ENCODE measurements around the gene HDAC11.
"Not testable (repeated sequence)": the region's sequence is repeated elsewhere in the genome, so short reads cannot be mapped to it uniquely, and the experiment has no call there.

HDAC11 gene, protein sequence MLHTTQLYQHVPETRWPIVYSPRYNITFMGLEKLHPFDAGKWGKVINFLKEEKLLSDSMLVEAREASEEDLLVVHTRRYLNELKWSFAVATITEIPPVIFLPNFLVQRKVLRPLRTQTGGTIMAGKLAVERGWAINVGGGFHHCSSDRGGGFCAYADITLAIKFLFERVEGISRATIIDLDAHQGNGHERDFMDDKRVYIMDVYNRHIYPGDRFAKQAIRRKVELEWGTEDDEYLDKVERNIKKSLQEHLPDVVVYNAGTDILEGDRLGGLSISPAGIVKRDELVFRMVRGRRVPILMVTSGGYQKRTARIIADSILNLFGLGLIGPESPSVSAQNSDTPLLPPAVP

DNA sequence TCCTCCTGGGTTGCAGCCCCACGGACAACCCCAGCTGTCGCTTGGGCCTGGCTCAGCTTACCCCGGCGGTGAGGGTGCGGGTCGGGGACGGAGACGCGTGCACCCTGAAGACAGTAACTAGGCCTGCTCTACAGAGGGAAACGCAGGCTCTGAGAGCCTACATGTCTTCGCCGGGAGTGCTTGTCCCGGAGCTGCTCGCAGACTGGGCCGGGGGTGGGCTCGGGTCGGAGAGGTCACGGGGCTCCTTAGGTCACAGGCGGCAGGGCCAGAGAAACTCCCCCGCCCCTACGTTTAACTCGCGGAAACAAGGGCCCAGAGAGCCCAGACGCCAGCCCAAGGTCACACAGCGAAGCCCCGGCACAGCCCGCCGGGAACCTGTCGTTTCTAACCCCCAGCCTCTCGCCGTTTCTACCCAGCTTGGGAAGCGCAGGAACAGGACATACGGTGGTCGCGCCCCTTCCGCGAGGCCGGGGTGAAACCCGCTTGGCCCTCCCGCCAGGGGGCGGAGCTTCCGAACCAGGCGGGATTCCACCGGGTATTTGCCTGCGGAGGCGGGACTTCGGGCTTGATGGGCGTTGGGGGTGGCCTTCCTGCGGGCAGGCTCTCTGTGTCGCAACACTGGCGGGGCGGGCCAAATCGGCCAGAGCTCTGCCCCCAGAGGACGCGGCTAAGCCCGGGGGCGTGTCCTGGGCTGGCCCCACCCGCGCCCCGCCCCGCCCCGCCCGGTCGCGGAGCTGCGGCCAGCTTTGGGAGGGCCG is at the start of gene HDAC11:
Gene HDAC11, plus strand, starts transcription at position 725 of the 758 bp plus-strand sequence. CDS start 42 bp downstream, outside the sequence.
- peak; percentile 90 for DNase-seq

DNA sequence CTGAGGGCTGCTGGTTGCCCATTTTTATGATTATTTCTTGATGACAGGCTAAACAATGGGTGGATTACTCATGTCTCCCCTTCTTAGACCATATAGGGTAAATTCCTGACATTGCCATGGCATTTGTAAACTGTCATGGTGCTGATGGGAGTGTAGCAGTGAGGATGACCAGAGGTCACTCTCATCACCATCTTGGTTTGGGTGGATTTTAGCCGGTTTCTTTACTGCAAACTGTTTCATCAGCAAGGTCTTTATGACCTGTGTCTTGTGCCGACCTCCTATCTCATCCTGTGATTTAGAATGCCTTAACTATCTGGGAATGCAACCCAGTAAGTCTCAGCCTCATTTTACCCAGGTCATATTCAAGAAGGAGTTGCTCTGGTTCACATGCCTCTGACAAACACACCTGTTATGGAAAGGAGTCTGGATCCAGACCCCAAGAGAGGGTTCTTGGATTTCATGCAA is 49.7 kb upstream of the HDAC11 start:
- DNase-seq, result not testable (repeated sequence)

DNA sequence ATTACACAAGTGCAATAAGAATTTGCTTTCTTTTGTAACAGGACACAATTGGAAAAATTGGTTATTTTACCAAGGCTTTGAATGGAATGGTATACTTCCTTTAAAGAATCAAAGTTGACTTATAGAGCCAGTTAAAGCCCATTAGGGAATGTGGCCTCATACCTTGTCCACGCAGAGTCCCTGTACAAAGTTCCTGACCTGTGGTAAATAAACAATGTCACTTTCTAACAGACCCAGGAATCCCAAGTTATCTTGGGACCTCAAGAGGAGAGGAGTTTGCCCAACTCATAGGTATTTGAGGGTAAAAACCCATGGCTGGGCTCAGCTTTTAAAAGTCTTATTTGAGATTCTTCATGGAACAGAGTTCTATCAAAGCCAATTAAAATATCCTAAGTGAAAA is 48.0 kb upstream of the HDAC11 start:
- no peak for DNase-seq

DNA sequence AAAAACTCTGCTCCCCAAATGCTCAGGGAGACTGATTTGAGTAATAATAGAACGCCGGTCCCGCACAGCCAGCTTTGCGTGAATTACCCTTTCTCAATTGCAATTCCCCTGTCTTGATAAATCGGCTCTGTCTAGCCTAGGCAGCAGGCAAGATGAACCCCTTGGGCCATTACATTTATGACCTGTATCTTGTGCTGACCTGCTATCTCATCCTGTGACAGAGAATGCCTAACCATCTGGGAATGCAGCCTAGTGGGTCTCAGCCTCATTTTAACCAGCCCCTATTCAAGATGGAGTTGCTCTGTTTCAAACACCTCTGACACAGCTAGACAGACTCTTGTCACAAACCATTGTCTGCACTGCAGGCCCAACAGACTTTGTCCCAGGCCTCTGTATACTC is 46.2 kb upstream of the HDAC11 start:
- no peak for DNase-seq

DNA sequence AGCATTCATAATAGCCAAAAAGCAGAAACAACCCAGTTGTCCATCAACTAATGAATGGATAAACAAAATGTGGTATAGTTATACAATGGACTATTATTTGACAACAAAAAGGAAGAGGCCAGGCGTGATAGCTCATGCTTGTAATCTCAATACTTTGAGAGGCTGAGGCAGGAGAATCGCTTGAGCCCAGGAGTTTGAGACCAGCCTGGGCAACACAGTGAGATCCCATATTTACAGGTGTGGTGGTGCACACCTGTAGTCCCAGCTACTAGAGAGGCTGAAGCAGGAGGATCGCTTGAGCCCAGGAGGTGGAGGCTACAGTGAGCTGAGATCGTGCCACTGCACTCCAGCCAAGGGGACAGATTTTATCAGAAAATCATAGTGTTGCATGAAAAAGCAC is 43.9 kb upstream of the HDAC11 start:
- DNase-seq, result not testable (repeated sequence)

DNA sequence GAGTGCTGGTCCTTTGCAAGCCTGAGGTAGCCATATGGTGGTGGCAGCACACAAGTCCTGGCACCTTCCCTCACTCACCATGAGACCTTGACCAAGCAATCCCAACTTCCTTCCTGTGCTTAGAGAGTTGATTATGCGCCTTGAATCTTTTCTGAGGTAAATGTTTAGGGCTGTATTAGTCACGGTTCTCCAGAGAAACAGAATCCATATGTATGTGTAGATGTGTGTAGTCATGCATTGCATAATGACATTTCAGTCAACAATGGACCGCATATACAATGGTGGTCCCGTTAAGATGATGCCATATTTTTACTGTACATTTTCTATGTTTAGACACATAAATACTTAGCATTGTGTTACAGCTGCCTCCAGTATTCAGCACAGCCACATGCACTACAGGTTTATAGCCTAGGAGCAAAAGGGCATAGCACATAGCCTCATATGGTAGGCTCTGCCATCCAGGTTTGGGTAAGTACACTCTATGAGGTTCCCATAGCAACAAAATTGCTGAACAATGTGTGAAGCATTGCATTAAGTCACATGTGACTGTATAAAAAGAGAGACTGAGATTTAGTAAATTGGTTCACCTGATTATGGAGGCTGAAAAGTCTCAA is 39.8 kb upstream of the HDAC11 start:
- no peak for DNase-seq

DNA sequence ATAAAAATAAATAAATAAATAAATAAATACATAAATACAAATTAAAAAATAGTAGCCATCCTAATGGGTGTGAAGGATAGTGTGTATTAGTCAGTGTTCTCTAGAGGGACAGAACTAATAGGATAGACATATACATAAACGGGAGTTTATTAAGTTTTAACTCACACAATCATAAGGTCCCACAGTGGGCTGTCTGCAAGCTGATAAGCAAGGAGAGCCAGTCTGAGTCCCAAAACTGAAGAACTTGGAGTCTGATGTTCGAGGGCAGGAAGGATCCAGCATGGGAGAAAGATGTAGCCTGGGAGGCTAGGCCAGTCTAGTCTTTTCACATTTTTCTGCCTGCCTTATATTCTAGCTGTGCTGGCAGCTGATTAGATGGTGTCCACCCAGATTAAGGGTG is 37.2 kb upstream of the HDAC11 start:
- not testable (repeated sequence) for DNase-seq

DNA sequence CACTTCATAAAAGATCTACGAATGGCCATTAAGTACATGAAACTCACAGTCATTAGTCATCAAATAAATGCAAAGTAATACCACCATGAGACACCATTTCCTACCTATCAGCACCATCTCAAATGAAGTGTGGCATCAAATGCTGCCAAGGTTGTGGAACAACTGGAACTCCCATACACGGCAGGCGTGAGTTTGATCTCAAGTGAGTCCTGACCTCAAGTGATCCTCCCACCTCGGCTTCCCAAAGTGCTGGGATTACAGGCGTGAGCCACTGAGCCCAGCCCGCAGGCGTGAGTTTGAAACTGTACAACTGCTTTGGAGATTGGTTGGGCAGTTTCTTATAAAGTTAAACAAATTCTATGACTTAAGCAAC is 28.8 kb upstream of the HDAC11 start:
- peak; percentile 61 for DNase-seq

DNA sequence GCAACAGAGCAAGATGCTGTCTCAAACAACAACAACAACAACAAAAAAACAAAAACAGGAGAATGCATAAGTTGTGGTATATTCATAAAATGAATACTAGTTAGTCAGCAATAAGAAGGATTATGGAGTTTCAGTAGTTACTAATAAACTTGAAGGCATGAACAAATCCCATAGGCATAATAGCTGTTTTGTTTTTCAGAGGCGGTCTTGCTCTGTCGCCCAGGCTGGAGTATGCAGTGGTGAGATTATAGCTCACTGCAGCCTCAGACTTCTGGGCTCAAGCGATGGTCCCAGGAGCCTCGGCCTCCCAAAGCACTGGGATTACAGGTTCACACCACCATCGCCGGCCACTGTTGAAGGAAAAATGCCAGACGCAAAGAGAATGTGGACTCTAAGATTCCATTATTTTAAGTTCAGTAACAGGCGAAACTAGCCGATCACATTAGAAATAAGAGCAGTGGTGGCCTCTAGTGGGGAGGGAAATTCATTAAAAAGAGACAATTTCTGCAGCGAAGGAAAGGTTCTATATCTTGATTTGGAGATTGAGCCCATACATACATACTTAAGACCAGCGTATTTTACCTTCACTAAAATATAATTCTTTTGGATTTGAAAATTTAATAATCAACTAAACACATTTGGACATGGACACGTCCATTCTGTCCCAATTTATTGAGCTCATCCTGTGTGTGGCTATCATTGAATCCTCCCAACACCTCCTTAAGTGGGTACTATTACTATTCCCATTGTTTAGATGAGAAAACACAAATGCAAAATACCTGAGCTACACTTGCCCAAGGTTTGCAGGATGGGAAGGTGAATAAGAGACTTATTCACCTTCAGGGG is 27.4 kb upstream of the HDAC11 start:
- peak; percentile 67 for DNase-seq

DNA sequence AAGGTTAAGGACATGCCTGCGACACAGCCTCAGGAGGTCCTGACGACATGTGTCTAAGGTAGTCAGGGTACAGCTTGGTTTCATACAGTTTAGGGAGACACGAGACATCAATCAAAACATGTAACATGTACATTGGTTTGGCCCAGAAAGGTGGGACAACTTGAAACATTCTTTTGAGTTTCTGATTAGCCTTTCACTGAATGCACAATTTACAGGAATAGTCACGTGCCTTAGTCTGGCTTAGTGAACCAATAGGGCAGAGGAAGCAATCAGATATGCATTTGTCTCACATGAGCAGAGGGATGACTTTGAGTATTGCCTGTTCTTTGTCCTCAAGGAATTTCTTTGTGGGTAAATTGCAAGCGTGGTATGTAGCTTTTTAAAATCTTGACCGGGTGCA is 24.5 kb upstream of the HDAC11 start:
- no peak for DNase-seq

DNA sequence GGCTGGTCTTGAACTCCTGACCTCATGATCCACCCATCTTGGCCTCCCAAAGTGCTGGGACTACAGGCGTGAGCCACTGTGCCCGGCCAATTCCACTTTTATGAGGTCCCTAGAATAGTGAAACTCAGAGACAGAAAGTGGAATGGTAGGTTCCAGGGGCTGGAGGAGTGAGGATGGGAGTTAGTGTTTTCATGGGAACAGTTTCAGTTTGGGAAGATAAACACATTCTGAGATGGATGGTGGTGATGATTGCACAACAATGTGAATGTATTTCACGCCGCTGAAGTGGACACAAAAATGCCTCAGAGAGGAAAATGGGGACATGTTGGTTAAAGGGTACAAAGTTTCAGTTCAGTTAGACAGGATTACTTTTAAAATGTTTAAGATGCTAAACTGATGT is 22.5 kb upstream of the HDAC11 start:
- no peak for DNase-seq

DNA sequence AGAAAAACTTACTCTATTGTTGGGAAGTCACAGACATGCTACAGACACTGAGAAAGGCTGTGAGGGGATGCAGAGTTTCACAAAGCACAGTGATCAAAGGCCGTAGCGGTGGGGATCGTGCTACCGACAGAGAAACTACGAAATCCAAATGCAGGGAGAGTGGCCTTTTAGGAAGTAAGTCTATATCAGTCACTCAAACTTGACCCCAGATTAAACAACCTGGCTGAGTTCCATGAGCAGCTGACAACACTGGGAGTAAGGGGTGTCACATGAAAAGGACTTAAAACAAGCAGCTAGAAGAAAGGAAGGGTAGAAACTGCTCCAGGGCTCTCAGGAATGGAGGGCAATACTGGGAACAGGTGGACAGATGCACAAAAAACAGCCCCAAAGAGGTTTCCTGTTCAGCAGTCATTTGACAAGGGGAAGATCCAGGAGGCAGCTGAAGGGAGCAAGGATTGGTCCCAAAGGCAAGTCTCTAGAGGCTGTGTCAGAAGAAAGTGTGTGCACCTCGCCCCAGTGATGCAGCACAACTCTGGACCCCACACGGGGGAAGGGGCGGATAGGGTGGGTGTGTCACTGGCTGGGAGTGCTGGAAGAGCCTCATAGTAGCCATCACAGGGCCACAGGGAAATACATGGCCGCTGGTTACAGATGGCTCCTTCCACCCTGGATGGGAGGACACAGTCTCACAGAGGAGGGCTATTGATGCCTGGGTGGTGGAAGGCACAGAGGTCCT is 20.3 kb upstream of the HDAC11 start:
- no peak for DNase-seq

DNA sequence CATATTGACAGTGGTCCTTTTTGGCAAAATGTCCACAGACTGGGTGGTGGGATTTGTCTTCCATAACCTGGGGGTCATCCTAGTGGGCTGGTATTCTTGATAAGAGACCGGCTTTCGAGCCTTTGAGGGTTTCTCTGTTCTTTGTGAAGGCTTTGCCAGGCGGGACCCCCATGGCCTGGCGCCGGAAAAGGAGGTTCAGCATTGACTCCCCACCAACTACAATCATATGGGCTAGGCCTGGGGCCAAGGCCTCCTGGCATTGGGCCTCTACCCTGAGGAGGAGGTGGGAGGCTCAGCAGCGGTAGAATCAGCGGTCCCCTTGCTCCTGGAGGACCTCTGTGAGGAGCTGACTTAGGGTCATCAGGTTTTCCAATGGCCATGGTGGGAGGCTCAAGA is 19.8 kb upstream of the HDAC11 start:
- no peak for DNase-seq

DNA sequence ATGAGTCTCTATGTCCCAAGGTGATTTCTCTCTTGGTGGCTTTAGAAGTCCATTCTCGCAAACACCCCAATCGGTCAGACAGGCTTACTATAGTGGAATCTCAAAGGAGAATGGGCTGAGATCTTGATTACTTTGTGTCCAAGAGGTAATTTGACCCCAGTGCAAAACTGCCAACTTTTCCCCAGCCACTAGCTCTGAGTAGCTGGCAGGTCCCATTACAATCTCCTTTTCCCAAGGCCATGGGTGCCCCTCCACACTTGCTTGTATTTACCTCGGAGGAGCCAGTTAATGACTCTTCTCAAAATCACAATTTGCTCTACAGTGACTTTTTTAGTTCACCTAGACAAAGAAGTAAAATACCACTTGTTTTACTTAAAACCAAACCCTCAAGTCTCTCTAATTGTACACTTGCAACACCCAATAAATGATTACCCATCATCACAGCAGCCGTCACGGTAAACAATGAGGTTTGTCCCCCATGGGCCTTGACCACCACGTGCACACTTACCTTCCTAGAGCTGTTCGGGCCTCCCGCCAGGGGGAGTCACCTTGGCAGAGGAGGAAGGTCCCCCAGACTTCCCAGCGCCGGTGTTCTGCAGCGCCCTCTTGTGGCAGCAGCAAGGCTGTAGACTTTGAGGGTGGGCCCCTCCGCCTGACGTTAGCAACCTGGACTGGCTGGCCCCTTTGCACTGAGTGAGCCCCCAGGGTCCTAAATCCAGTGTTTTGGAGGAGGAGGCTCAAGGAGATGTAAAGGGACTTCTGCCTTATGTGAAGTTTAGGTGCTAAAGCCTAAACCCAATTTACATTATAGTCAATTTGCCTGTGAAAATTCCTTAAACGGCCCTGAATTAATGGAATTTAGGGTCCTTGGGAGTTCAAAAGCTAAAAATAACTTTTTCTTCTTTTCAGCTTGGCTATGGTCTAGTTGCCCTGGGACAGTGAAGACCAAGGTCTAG is 18.7 kb upstream of the HDAC11 start:
- DNase-seq, result peak; percentile 78

DNA sequence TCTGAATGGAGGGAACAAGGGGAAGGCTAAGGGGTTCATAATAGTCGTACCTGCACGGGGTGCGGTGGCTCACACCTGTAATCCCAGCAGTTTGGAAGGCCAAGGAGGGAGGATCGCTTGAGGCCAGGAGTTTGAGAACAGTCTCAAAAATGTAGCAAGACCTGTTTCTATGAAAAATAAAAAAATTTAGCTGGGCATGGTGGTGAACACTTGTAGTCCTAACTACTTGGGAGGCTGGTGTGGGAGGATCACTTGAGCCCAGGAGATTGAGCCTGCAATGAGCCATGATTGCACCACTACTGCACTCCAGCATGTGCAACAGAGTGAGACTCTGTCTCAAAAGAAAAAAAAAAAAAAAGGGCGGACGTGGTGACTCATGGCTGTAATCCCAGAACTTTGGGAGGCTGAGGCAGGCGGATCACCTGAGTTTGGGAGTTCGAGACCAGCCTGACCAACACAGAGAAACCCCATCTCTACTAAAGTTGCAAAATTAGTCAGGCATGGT is 17.9 kb upstream of the HDAC11 start:
- DNase-seq, result no peak

DNA sequence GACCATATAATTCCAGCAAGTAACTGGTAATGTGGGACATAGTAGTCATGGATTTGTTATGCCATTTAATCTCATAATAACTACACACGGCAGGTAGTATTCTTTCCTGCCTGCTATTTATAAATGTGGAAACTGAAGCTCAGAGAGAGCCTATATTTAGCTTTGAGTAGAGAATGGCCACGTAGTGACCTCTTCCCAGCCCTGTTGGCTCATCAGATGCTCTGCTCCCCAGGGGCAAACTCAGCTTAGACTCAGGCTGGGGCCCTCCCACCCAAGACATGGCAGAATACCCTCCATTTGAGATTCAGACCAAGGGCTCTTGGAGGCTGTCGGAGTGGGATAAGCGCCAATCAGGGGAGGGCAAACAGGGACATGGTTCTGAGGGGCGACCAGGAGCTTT is 17.3 kb upstream of the HDAC11 start:
- no peak for DNase-seq

DNA sequence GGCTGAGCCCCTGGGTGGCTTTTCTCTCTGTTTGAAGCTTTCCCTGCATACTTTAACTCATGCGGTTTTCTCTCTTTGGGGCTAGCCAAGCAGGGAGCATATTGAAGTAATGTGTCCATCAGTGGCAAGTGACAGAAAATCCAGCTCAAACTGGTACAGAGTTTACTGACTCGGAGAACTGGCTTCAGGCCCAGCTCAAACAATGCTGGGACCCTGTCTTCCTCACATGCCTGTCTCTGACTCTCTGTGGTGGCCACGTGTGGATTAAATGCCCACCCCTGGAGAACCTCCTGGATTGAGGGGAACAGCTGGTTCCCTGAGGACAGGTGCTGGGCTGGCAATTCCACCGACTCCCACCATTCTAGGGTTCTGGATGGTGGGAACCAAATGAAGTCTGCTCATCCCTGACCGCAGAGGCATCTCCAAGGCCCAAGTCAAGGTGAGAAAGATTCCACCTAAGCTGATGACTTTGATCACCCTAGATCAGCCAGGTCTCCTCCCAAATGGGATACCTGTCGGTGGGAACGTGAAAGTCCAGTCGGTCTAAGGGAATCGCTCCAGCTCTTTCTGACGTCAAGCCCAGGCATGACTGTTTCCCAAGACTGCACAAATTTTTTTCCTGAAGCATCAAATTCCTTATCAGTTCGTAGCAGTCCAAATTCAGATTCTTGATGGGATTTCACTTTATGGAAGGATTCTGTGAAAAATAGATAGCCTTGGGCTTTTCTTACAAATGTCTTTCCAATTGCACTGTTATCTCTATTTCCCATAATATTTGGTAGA is 16.3 kb upstream of the HDAC11 start:
- no peak for DNase-seq

DNA sequence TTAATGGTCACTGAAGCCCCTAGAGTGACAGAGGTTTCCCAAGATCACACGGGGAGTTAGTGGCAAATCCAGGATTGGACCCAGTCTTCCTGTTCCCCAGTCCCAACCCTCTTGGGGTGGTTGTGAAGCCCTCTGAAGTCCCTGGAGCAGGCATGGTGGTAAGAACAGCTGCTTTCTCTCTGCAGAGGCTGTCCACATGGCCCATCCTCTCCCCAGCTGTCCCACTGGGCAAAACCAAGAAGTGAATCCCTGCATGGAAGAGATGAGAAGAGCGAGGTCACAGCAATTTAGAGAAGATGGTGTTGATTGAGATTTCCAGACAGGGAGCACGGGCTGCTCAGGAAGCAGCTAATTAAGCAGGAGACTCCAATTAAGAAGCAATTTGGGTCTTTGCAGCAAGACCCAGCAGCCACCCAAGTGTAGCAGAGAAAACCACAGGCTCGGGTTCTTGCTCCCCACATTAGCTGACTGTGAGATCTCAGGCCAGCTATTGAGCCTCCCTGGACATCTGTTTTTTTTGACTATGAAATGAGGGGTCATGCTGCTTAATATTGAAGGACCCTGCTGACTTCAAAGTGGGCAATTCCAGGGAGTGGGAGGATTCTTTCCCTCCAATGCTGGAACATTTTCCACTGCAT is 14.8 kb upstream of the HDAC11 start:
- no peak for DNase-seq

DNA sequence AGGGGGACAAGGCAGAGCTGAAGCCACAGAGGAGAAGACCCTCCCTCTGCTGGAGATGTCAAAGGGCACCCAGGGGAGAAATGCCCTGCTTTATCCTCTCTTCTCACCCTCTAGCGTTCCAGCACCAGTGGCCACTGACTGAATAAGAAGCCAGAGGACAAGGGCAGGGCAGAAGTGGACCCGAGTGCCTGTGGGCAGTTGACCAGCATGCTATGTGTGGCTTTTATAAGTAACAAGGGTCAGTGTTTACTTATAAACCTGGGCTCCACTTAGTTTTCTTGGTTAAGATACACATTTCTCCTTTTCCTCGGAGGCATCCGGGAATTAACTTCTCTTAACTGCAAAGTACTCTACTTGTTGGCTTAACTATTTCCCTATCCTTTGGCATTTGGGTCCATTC is 13.3 kb upstream of the HDAC11 start:
- no peak for DNase-seq
